ENCODE data around the gene RIPK4.

Gene RIPK4

DNA sequence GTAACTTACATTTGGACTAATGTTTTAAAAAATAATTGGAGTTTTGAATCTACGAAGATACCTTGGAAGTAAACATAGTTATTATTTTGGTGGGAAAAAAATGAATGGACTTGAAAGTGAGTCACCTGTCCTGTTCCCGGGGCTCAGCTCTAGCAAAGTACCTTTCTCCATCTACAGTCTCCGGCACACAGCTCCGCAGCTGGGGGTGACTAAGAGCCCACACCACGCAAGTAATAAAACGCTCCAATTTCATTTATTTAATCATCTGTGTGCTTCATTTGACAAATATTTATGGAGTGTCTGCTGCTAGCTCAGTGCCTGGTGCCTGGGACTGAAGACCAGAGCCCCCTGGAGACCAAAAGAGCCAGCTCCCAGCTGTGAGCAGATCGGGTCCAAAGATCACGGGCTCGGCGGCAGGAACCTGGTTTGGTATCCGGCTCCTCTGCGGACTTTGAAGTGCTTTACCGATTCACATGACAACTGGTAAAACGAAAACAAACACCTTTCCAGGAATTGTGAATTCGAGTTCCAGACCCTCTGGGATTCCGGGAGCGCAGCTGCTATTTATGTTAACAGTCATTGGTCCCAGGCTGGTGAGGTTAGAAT is 1.7 kb upstream of the RIPK4 start:
- DNase-seq: peak in 1 of 2 experiments; percentile 24

DNA sequence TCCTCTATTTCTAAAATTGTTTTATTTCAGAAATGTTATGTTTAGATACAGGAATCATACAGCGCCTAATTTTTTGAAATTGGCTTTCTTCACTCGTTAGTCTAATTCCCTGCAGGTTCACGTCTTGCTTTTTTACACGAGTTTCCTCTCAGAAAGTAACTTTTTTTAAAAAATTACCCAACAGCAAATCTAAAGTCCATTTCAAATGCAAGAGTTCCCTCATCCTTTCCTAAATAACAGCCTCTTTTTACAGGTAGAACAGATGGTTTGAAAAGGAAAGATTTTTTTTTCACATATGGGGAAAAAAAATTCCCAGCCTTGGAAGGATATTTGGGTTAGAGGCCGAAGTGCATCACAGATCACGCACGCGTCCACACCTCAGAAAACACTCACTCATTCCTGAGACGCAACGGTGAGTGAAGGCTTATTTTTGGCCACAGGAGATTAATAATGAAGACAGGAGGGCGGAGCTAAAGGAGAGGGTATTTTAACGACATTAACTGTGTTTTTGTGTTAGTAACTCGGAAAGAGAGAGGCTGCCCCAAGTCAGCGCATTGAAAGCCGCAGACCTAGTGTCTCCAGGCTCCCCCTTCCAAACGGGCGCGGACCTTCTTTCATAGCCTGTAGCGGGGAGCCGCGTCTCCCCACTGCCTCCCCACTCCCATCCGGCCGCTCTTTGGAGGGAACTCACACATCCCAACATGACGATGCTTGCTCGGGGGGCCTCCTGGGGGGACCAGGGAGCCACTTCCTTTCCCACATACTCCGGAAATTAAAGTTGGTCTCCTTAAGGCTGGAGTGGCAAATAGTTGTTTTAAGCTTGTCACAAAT is 969 bp upstream of the RIPK4 start:
- DNase-seq: no peak

DNA sequence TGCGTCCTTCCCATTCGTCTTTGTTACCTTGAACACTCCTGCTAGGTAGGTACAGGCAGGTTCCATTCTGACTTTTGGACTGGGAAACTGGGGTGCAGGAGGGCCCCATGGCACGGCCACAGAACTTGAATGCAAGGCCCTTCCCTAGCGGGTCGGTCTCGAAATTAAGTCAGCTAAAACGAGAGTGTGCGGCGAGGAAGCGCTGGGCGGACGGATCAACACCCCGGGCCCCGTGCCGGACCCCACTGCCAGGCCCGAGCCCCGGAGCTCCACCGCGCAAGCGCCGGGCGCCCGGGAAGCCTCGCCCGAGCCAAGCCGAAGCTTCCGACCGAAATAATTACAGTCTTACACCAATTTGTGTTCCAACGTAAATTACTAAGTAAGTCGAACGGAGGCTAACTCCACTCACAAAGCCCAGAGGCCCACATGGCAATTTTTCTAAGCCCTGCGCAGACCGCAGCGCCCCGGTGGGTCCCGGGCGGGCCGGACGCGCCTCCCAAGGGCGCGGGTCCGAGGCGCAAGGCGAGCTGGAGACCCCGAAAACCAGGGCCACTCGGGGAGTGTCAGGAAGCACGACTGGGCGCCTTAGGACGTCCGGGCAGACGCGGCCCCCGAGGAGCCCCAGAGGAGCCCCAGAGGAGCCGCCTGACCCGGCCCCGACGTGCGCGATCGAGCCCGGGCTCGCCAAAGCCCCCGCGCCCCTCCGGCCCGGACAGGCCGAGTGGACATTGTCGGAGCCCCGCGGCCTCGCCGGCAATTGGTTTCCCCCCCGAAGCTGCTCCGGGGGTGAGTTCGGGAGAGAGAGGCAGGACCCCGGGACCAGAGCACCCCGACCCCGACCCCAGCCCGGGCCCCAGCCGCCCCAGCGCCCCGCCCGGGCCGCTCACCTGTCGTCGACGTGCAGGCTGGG is 624 bp downstream of the RIPK4 start:
- DNase-seq: peak in 1 of 2 experiments; percentile 42

DNA sequence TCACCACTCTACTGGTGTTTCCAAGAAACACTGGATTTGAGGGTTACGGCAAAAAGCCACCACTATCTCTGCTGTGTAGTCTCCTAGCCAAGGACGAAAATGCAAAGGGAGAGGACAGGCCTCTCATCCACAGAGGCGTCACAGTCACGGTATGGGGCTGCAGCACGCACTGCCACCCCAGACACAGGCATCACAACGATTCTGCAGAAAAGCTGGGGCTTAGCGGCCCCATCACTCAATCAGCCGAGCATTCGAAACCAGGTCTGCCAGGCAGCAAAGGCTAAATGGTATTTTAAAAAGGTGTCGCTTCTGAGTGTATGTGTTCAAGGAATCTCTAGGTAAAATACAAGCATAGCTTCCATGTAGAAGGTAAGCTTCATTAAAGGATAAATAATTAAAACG is 1.4 kb downstream of the RIPK4 start:
- no peak for DNase-seq

DNA sequence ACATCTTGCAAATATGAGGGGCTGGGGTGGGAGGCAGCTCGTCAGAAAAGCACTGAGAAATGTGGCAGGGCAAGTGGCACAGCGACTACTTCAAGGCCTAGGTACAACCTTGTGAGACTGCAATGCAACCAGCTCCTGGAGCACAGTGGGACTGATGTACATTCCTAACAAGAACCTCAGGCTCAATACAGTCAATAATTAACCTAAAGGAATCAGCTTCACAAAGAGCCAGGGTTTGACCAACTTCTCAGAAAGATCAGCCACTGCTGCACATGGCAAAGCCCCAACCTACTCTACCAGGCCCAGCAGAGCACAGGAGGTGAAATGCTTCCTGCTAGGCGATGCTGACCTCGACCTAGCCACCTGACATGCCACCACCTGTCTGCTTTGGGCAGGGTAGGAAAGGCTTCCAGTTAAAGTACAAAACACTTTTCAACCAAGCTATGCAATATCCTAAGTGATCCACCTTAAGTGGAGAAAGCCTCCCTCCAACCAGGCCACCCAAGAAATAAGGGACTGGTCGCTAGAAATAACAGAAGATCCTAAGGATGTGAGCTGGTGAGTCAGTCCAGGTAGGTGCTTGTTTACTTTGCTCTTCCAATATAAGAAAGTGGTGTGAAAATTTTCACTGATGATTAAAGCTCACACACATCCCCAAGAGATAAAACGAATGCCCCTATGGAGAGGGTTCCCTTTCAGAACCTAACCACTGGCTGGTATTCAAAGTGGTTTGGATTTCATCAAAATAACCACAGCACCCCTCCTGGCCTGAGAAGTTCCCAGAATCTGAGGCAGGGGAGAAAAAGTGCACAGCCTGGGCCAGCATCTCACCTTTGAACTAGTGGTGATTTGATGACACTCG is 2.1 kb downstream of the RIPK4 start:
- no peak for DNase-seq

DNA sequence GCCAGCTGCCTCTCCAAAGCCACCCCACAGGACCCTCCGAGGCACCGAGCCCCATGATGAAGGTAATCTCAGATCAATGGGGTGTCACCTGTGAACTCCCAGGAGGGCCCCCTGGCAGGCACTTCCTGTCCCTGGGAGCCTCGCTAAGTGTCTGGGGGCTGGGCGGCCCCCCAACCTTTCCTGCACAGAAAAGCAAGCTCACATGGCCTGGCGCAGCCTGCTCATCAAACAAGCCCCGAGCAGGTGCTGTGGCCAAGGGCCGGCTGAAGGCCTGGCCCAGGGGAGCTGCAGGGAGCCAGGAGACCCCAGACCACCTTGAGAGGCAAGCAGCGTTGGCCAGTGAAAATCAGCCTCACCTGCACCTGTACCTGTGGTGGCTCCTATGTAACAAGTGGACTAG is 2.9 kb downstream of the RIPK4 start:
- no peak for DNase-seq

DNA sequence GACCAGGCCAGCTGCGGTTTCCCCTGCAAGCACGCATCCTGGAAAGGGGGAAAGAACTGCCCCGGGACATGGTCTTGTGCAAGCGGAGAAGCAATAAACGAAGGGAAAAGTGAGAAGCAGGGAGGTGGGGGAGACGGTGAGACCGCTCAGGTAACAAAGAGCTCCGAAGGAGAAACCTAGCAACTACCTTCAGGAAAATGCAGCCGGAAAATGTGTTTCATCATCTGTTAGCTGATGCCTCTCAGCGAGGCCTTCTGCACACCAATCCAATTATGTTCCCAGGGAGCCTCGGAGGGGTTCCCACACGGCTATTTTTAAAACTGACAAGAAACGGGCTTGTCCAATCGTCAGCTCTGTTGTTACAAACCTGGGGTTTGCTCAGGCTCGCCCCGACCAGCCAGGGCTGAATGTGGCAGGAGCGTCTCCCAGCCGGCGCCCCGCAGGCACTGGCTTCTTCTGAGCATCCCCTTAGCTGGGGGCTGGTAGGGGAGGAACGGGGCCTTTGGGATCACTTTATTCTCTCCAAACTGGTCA is 3.4 kb downstream of the RIPK4 start:
- peak in 1 of 2 experiments; percentile 39 for DNase-seq

DNA sequence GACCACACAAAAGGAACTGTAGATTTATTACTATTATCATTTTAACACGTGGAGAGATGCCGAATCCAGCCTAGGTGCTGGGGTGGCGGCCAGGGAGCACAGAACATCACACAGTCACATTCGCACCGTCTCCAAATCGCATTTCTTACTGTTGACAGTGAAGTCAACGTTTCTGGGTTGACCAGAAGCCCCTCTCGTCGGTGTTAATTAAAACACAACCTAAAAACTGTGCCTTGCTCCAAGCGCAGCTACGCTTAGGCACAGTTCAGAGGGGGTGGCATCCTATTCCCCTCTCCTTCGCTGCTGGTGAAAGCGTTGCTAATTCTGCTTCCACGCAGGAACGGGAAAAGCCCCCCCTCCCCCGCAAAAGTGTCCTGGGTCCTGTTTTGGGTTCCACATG is 4.1 kb downstream of the RIPK4 start:
- DNase-seq: peak in 1 of 2 experiments; percentile 7

DNA sequence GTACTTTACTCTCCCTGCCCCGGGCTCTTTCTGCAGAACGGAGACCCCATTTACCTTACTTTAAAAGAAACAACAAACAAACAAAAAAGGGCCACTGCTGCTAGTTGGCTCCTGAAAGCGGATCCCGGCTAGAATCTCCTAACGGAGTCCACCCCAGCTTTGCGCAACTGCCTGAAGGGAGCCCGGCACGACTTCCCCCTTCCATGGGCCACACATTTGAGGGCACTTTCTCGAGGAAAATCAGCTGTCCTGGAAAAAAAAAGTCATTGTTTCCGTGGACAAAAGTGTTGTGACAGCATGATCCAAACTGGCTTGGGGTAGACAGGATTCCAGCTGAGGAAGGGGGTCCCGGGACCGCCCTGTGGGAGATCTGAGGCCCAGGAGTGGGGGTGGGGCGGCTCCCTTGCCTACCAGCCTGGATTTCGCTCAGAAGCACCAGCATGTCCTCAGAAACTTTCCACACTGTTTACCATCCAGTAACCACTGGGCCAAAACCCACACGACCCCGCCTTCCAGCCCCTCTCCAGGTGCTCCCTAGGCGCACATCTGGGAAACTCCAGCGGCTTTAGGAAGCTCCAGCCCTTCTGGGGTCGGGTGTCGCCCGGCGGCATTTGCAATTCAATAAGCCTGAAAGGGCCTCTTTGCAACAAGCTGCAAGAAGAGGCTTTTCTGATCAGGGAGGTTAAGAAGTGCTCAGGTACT is 4.8 kb downstream of the RIPK4 start:
- no peak for DNase-seq

DNA sequence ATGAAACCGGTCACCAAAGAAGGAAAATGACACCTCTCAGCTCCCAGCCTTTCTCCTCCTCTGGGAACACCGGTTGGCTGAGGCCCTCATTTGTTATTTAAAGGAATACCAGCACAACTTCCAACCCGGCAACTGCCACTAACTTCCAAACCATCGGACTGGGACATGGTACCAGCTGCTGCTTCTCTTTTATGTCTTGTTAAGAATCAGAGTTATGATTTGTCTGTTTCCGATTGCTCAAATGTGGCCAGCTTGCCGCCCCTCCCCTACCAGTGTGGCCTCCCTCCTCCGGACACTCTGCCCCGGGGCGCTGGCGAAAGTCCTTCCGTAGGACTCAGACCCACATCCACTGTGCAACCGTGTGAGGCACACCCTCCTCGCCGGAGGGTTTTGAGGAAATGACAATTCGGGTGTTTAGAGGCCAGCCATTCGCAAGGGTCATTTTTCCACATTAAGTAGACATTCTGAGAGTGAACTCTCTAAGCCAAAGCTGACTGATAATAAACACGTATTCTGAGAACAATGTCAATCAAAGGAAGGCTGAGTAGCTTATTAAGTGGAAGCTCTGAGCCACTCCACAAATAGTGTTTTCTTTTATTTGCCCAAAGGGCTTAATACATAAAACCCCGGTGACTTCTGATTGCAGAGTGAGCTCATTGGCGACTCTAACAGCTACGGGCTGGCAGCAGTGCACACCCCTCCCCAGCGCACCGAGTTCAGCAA is 5.5 kb downstream of the RIPK4 start:
- DNase-seq: peak in 1 of 2 experiments; percentile 24

DNA sequence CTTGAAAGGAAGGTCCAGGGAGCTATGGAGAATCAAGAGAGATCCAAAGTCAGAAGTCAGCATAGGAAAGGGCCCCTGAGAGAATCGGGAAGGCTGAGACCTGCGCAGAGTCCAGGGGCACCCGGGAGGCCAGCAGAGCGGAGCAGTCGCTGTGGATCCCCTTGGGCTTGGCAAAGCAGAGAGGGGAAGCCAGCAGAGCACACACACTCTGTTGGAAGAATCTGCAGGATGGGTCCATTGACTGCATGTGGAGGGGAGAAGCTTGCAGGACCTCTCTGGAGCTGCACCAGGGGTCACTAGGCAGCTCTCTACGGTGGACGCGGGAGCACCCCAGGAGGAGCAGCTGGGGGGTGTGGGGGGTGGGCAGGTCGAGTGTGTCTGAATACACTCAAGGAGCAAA is 6.4 kb downstream of the RIPK4 start:
- DNase-seq: no peak

DNA sequence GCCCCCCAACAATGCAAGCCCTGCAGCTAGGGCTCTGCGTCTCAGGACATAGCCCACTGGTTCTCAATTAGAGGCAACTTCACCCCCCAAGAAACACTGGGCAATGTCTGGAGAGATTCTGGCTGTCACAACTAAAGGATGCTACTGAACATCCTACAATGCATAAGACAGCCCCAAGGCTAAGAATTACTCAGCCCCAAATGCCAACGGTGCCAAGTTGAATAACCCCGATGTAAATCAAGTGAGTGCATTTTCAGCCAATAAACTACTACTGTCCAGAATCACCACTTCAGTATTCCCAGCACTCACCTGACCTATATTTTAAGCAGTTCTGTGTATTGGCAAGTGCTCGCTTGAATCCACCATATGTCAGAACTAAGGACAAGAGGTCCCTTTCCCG is 6.9 kb downstream of the RIPK4 start:
- DNase-seq: no peak

DNA sequence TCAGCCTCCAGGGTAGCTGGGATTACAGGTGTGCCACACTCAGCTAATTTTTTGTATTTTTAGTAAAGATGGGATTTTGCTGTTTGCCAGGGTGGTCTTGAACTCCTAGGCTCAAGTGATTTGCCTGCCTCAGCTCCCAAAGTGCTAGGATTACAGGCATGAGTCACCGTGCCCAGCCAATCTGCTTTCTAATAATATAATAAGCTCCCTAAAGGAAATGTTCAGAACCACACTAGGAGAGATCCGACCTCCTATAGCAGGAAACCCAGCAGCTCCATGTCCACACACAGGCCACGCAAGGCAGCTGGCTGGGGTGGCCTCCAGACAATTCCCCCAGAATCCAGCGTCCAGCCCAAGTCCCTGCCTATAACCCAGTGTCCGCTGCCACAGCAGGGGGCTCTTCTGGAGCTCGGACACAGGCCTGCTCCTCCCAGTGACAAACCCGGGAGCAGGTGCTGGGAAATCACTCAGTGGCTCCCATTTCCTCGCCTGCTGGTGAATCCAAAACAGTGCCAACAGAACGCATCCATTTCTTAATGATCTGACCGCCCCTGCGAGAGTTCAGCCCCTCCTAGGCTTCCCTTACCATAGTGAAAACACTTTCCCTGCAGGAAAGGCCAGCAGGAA is 7.5 kb downstream of the RIPK4 start:
- DNase-seq: no peak

DNA sequence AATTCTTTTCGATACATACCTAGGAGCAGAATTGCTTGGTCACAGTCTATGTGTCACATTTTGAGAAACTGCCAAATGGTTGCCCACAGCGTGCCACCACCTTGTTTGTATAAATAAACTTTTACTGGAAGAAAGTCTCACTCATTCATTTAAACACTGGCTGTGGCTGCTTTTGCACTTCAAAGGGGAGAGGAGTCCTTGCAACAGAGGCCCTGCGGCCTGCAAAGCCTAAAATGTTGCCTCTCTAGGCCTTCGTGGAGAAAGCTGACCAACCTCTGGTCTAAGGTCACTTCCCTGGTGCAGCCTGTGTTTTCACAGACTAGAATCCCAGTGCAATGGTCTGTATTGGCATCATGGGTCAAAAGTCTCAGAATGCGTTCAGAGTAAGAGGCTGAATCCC is 8.3 kb downstream of the RIPK4 start:
- no peak for DNase-seq

DNA sequence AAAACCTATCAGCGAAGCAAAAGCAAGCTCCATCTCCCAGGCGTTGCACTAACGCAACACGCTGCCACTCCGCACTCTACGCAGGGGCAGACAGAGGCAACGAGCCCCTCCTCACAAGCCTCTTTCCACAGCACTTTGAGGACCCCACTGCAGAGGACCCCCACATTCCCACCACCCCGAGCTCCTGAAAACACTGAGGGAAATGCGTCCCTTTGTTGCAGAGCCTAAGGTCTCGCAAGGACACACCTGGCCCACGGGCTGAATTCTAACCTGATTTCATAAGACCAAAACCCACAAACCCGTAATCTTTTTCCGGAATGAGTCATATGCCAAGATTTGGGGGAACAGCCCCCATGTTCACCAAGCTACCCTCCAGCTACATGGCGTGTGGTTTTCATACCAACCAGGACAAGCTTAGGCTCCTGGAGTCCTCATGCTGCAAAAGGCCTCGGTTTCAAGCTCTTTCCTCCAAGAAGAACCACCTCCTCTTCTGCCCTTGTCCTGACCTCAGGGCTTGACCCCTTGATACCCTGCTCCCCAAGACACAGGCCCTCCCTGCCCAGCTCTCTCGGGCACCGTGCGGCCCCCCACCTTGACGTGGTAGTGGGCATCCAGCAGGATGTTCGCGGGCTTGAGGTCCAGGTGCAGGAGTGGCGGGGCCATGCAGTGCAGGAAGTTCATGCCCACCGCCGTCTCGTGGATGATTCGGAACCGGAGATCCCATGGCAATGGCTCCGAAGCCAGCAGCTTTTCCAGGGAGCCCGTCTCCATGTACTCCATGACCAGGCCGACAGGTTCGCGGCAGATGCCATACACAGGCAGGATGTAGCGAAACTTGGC is 10.7 kb downstream of the RIPK4 start:
- DNase-seq: no peak

DNA sequence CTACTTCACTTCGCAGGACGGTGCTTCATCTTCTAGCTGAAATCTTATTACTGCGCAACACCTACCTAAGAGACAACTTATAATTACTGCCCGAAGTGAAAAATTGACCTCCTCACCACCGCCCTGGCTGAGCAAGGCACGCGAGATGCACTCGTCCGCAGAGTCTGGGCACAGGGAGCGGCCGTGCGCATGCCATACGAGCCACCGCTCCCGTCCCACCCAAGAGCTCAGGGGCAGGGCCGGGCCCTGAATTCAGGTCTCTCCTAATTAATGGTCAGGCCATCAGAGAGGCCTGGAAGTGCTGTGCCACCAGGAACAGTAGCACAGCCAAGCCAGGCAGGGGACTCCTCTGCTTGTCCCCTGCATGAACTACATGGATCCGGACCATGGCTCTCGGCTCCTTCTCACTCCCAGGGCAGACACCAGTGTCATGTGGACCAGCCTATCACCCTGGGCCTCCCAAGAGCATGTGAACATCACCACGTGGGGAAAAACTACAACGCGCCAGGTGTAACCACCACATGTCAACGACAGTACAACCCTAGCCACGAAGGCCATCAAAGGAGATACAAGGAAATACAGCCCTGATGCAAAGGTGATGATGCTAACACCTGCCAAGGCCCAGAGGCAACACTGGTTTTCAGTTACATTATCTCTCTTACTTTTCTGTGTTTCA is 11.5 kb downstream of the RIPK4 start:
- DNase-seq: no peak

DNA sequence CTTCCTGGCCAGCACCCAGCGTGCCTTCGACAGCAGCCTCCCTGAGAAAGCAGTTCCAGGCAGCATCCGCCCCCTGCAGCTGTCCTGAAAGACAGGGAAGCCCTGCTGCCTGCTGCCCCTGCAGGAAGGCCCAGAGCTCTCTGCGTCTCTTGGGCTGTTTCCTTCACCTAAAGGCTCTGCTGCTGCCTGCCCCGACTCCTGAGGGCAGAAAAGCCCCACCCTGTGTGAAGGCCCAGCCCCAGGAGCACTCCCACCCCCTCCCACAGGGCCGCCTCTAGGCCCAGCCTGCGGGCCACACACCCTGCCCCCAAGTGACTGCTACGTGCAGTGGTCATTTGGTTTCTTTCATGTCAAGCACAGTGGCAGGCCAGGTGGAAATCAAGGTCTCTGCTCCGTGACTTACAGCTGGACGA is 12.4 kb downstream of the RIPK4 start:
- DNase-seq: no peak

DNA sequence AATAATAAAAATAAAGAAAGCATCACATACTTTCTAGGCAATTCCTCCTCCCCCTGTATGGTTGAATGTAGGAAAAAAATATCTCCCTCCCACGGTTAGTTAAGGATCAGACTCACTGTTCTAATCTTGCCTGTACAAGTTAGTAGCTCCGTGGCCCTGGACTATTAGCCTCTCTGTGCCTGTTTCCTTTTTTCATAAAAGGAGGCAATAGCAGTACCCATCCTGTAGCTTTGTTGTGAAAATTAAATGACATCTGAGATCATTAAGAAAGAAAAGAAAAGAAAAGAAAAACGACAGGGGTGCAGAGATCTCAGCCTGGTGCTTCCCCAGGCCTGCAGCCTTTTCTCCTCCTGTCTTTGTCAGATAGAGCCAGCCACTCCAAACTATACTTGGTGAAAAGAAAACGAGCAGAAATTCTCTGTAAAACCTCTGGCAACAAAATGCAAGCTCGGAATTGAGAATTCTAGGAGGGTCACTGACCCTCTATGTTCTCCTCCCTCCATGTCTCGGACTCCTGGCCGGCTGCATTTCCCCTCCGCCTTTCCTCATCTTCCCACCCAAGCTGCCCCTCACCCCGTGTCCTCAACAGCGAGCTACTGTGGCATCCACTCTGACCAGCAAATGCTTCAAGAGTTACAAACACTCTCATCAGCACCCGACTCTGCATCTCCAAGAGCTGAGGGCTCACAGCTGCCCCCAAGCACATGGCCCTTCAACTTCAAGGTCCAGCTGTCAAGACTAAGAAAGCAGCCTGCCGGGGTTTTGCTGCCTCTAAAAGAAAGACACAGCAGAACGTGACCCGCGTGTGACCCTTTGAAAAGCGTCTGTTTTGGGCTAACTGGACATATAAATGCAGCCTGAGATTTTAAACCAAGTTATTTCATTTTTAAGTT is 13.6 kb downstream of the RIPK4 start:
- DNase-seq: no peak

Data from NCI-H2081 (cell line).